Adrenal gland (tissue), 12 donors: Measurements from ENCODE around the gene MAN1B1. TPM values are rescaled to one million over a fixed set of nuclear protein-coding genes. Genes with fewer than 3 reads are reported as not detected.

Source experiments
- DNase-seq, 7 donors: peaks; one replicate each; pipeline ENCODE4 v3.0.0-alpha.2; 2019 to 2020
- H3K27ac ChIP-seq, 5 donors: fragments of 200-600 bp; sonication (generic) in 4 of 5; 1 replicate in 3 of 5; 2 replicates in 2 of 5; pipeline versions ENCODE4 v1.5.1 to v1.8.0; 2016 to 2020; ENCODE audit warnings: mild to moderate bottlenecking in 1 of 5
- H3K27me3 ChIP-seq: fragments of 200-600 bp; 2 replicates; pipeline ENCODE4 v1.8.0; 2021
- H3K36me3 ChIP-seq, 2 donors: fragments of 200-600 bp; replicated peaks in 1 of 2; 1 replicate in 1 of 2; 2 replicates in 1 of 2; pipeline versions ENCODE4 v1.5.1 to v1.8.0; 2018 to 2022
- H3K4me1 ChIP-seq, 2 donors: fragments of 200-600 bp; replicated peaks in 1 of 2; 1 replicate in 1 of 2; 2 replicates in 1 of 2; pipeline versions ENCODE4 v1.5.1 to v1.8.0; 2018 to 2021
- H3K4me3 ChIP-seq, 4 donors: fragments of 200-600 bp; sonication (generic) in 3 of 4; one replicate each; pipeline ENCODE4 v1.5.1; 2016 to 2018
- H3K9me3 ChIP-seq, 3 donors: fragments of 200-600 bp; sonication (generic) in 1 of 3; replicated peaks in 1 of 3; 1 replicate in 2 of 3; 2 replicates in 1 of 3; pipeline versions ENCODE4 v1.5.1 to v1.8.0; 2016 to 2021
- POLR2A ChIP-seq, 2 donors: fragments of 450-650 bp; IDR thresholded peaks; one replicate each; pipeline ENCODE4 v1.6.1; 2017; ENCODE audit warnings: antibody characterized with exemption in 2 of 2, mild to moderate bottlenecking in 2 of 2, moderate library complexity in 1 of 2
- WGBS, 4 donors: extraction: QIAGEN DNeasy Blood & Tissue Kit in 2 of 4; methylation state at CpG; one replicate each; pipeline versions ENCODE4 v1.1.5 to v1.1.7; 2013 to 2017; 5-methylcytosine and 5-hydroxymethylcytosine counted together
- intact Hi-C, 2 donors: fragments of 100-400 bp; cut with DNase I; formaldehyde crosslinking; loops; one replicate each; pipeline versions ENCODE4 v1.14.1 to v1.15.0; 2022 to 2023
- polyA plus RNA-seq, 3 donors: library from polyadenylated mRNA; stranded (reverse); fragments of 200-250 nt in 2 of 3; fragments of 350-450 nt in 1 of 3; fragmentation: Illumina TruSeq in 1 of 3; extraction: RNeasy Lipid Tissue Mini Kit (QIAGEN cat#74804) in 1 of 3; gene quantifications; one replicate each; pipeline ENCODE4 v1.2.3, GENCODE V29; 2013 to 2014
- total RNA-seq, 9 donors: library from RNA; depleted of rRNA in 4 of 9; stranded (reverse); fragments of >200 nt in 4 of 9; fragments of 120-200 nt in 1 of 9; fragmentation: NEBNext Ultra II Directional in 1 of 9; extraction: Animal tissue kit (Norgen Biotek cat#: 25700) in 1 of 9; gene quantifications; one replicate each; pipeline versions ENCODE4 v1.1.0 to v1.2.4, GENCODE V29; 2013 to 2023
- TF ChIP-seq, protein P1 (sequence below), 6 experiments: fragments of 450-650 bp in 4 of 6; fragments of 200-600 bp in 2 of 6; sonication (generic) in 1 of 6; IDR thresholded peaks; 1 replicate in 5 of 6; 2 replicates in 1 of 6; pipeline versions ENCODE4 v1.5.1 to v1.8.0; 2016 to 2021; ENCODE audit warnings: antibody characterized with exemption in 6 of 6, mild to moderate bottlenecking in 2 of 6, moderate library complexity in 1 of 6
- donor health status: healthy with polysubstance abuse.
- donor health status: Bipolar disorder and iron deficiency.
- donor health status: DM: yes; HTN: yes; CAD: no.
- donor health status: DM: no; HTN: no; CAD: no.
- donor health status: DM: no; HTN: no; CAD: no.
- donor health status: DM: yes; HTN: yes; CAD: no.

MAN1B1 gene
- total and polyA plus RNA-seq, 12 donors = 44.4 to 138 (median 67.9) TPM

DNA sequence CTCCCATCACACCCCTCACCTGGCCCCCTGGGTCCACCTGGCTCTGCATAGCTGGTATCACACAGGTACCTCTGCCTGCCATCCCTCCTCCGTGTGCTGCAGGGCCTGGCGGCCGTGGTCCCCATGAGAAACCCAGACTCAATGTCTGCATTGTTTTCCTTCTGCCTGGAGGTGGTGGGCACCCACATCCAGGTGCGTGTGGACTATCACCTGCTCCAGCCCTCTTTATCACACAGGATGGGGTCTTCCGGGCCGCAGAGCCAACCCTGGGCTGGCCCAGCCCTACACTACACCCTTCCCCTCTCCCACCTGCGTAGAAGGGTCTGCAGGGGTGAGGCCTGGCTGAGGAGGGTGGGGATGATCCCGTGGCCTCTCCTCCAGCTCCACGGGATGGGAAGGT, 47.9 kb upstream of the MAN1B1 start:
- H3K4me3 ChIP-seq = no peak overlapping the region
- H3K27me3 ChIP-seq = peaks cover 5% of the 10 kb centered on the region
- no peak for DNase-seq
- H3K27ac ChIP-seq = no peak overlapping the region
- peaks cover 0 to 8% of the 10 kb centered on the region in 2 donors for H3K4me1 ChIP-seq
- intact Hi-C loops = loop anchor here in 1 of 2 donors (5.0 kb wide), 1 partner anchor 252 kb away; no protein-coding TSS in a partner anchor
- no peaks in the 10 kb centered on the region for H3K9me3 ChIP-seq
- 78 to 84% (median 83%) methylated on average over 5 to 9 of the region's 9 CpGs for WGBS, 4 donors
- TF ChIP-seq, protein P1, sequence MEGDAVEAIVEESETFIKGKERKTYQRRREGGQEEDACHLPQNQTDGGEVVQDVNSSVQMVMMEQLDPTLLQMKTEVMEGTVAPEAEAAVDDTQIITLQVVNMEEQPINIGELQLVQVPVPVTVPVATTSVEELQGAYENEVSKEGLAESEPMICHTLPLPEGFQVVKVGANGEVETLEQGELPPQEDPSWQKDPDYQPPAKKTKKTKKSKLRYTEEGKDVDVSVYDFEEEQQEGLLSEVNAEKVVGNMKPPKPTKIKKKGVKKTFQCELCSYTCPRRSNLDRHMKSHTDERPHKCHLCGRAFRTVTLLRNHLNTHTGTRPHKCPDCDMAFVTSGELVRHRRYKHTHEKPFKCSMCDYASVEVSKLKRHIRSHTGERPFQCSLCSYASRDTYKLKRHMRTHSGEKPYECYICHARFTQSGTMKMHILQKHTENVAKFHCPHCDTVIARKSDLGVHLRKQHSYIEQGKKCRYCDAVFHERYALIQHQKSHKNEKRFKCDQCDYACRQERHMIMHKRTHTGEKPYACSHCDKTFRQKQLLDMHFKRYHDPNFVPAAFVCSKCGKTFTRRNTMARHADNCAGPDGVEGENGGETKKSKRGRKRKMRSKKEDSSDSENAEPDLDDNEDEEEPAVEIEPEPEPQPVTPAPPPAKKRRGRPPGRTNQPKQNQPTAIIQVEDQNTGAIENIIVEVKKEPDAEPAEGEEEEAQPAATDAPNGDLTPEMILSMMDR (IDR thresholded peaks at IDR 0.05) = no peak
- TF ChIP-seq POLR2A (IDR thresholded peaks at IDR 0.05) = no peak
- H3K36me3 ChIP-seq = peaks cover 0 to 7% of the 10 kb centered on the region in 2 donors

DNA sequence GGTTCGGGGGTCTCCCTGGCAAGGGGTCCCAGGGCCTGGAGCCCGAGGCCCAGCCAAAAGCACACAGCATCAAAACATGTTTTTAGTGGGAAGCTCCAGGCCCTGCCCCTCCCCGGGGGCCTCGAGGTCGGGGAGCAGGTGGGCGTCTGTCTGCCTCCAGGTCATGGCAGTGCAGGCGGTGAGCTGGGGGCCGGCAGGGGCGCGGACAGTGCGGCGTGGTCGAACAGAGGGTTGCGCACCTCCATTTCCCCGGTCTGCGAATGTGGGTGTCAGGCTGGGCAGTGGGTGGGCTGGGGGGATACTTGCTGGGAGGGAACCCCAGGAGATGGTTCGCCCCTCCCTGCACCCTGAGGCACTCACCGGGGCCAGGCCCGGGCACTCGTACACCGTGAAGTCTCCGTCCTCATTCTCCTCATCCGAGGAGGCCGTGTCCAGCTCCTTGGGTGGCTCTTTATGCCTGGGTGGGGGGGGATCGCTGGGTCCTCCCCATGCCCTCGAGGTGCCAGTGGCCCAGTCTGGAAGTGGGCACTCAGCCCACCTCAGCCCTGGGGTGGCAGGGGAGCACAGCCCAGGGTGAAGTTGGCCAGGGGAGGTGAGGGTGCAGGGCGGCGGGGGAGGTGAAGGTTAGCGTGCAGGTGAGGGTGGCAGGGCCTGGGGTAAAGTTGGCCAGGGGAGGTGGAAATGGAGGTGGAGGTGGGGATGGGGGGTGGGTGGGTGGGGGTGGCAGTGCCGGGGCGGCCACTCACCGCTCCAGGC, 47.0 kb upstream of the MAN1B1 start:
- no peaks in the 10 kb centered on the region for H3K9me3 ChIP-seq
- peaks cover 0 to 7% of the 10 kb centered on the region in 2 donors for H3K36me3 ChIP-seq
- peaks cover 0 to 4% of the 10 kb centered on the region in 2 donors for H3K4me1 ChIP-seq
- DNase-seq = no peak
- H3K27me3 ChIP-seq = peaks cover 13% of the 10 kb centered on the region
- H3K4me3 ChIP-seq = no peak overlapping the region
- intact Hi-C loops = loop anchor here in 1 of 2 donors (5.0 kb wide), 1 partner anchor 252 kb away; no protein-coding TSS in a partner anchor
- H3K27ac ChIP-seq = no peak overlapping the region
- TF ChIP-seq, protein P1 (IDR thresholded peaks at IDR 0.05) = no peak
- no peak for TF ChIP-seq POLR2A (IDR thresholded peaks at IDR 0.05)
- 87 to 96% (median 90%) methylated on average over 11 to 32 of the region's 32 CpGs for WGBS, 4 donors

DNA sequence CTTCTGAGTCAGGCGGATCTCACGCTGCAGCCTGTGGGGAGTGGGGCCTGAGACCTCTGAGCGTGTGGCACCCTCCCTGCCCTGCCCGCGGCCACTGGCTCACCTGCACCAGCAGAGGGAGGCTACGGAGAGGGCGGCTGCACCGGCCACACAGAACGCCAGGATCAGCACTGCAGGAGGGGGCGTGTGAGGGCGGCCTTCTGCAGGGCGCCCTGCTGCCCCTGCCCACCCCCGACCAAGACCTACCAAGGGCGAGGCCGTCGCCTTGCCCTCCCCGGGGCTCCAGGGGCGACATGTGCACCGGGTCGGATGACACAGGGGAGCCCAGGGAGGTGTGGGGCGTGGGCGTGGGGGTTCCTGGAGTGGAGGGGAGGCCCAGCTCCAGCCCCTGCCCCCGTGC, 46.2 kb upstream of the MAN1B1 start:
- peaks cover 13% of the 10 kb centered on the region for H3K27me3 ChIP-seq
- no peaks in the 10 kb centered on the region for H3K9me3 ChIP-seq
- WGBS, 4 donors = 65 to 89% (median 73%) methylated on average over 15 to 23 of the region's 23 CpGs
- no peak for TF ChIP-seq POLR2A (IDR thresholded peaks at IDR 0.05)
- TF ChIP-seq, protein P1 (IDR thresholded peaks at IDR 0.05) = no peak
- no peak overlapping the region for H3K4me3 ChIP-seq
- H3K27ac ChIP-seq = peak overlapping the region in 2 of 5 donors; percentile 27 to 41
- H3K36me3 ChIP-seq = peaks cover 0 to 7% of the 10 kb centered on the region in 2 donors
- DNase-seq = no peak
- peaks cover 0 to 8% of the 10 kb centered on the region in 2 donors for H3K4me1 ChIP-seq
- intact Hi-C loops = no loop called here

DNA sequence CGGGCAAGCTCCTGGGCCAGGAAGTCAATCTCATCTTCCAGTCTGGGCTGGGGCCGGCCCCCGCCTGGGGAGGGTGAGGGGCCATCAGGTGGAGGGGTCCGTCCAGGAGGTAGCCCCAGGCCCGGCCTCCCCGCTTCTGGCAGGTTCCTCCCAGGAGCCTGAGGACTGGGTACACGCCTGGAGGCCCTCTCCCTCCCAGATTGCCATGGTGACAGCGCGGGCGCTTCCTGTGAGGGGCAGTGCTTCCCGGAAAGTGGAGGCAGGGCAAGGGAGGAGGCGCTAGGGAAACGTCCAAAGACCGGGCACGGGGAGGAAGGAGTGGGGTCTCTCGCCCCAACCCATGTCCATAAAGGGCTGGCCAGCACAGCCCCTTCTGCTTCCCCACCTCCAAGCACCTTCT, 45.7 kb upstream of the MAN1B1 start:
- peaks cover 0 to 7% of the 10 kb centered on the region in 2 donors for H3K36me3 ChIP-seq
- H3K9me3 ChIP-seq = no peaks in the 10 kb centered on the region
- 24 to 64% (median 48%) methylated on average over 7 to 16 of the region's 16 CpGs for WGBS, 4 donors
- peak in 2 of 7 donors; percentile 46 to 73 for DNase-seq
- intact Hi-C loops = no loop called here
- TF ChIP-seq POLR2A (IDR thresholded peaks at IDR 0.05) = no peak
- TF ChIP-seq, protein P1 (IDR thresholded peaks at IDR 0.05) = no peak
- peak overlapping the region in 2 of 5 donors; percentile 27 to 41 for H3K27ac ChIP-seq
- H3K27me3 ChIP-seq = peaks cover 16% of the 10 kb centered on the region
- no peak overlapping the region for H3K4me3 ChIP-seq
- peaks cover 2 to 11% of the 10 kb centered on the region in 2 donors for H3K4me1 ChIP-seq
